Neuronal stem cell (in vitro differentiated cells): Measurements from ENCODE around the gene TPSB2.
A peak's percentile ranks its signal among the peaks of the same experiment; 100 is the strongest.
"Not testable (repeated sequence)": the region's sequence is repeated elsewhere in the genome, so short reads cannot be mapped to it uniquely, and the experiment has no call there.

ENCODE experiments used
- DNase-seq: peaks from one replicate; pipeline ENCODE4 v3.0.0-alpha.2; 2013; ENCODE audit warnings: low spot score
- H2AFZ ChIP-seq: one replicate; pipeline ENCODE4 v1.6.1; 2013; ENCODE audit warnings: mild to moderate bottlenecking, low read length, inconsistent platforms
- H2AK5ac ChIP-seq: 2 replicates; pipeline ENCODE4 v1.6.1; 2013; ENCODE audit warnings: low read depth, mild to moderate bottlenecking, inconsistent platforms, low read length, moderate library complexity, mixed read lengths
- H2BK120ac ChIP-seq: 2 replicates; pipeline ENCODE4 v1.6.1; 2013; ENCODE audit warnings: low read depth, mild to moderate bottlenecking, inconsistent platforms, low read length, moderate library complexity, mixed read lengths
- H2BK12ac ChIP-seq: one replicate; pipeline ENCODE4 v1.6.1; 2013; ENCODE audit warnings: low read length, inconsistent platforms
- H2BK15ac ChIP-seq: 2 replicates; pipeline ENCODE4 v1.6.1; 2013; ENCODE audit warnings: mild to moderate bottlenecking, low read length, inconsistent platforms, mixed read lengths
- H2BK5ac ChIP-seq: one replicate; pipeline ENCODE4 v1.6.1; 2013; ENCODE audit warnings: inconsistent platforms, mild to moderate bottlenecking, low read length, moderate library complexity
- H3K14ac ChIP-seq: one replicate; pipeline ENCODE4 v1.6.1; 2013; ENCODE audit warnings: low read length, inconsistent platforms
- H3K18ac ChIP-seq: 2 replicates; pipeline ENCODE4 v1.6.1; 2013; ENCODE audit warnings: low read length, inconsistent platforms
- H3K23ac ChIP-seq: 2 replicates; pipeline ENCODE4 v1.6.1; 2013; ENCODE audit warnings: low read depth, mild to moderate bottlenecking, mixed read lengths, low read length, inconsistent platforms; ENCODE audit not compliant: poor library complexity
- H3K27ac ChIP-seq: replicated peaks from 3 replicates; pipeline ENCODE4 v1.5.1; 2013; ENCODE audit warnings: low read length, inconsistent platforms
- H3K27me3 ChIP-seq, 3 experiments: 2 replicates each; pipeline ENCODE4 v1.6.1; 2013; ENCODE audit warnings: low read length in 3 of 3, mild to moderate bottlenecking in 2 of 3, inconsistent platforms in 1 of 3, low read depth in 1 of 3, mixed read lengths in 1 of 3, moderate library complexity in 1 of 3; ENCODE audit not compliant: control insufficient read depth in 3 of 3, insufficient read depth in 3 of 3
- H3K36me3 ChIP-seq, 2 donors: replicated peaks in 1 of 2; 2 replicates each; pipeline ENCODE4 v1.6.1; 2013; ENCODE audit warnings: low read length in 2 of 2; ENCODE audit not compliant: control insufficient read depth in 2 of 2, insufficient read depth in 2 of 2
- H3K4ac ChIP-seq: 2 replicates; pipeline ENCODE4 v1.6.1; 2013; ENCODE audit warnings: inconsistent platforms, mild to moderate bottlenecking, low read length, moderate library complexity
- H3K4me1 ChIP-seq, 2 donors: 1 replicate in 1 of 2; 2 replicates in 1 of 2; pipeline ENCODE4 v1.6.1; 2013; ENCODE audit warnings: low read length in 2 of 2, low read depth in 1 of 2; ENCODE audit not compliant: control insufficient read depth in 2 of 2, insufficient read depth in 1 of 2
- H3K4me2 ChIP-seq: one replicate; pipeline ENCODE4 v1.6.1; 2013; ENCODE audit warnings: mild to moderate bottlenecking, low read length, inconsistent platforms; ENCODE audit not compliant: insufficient read depth, poor library complexity, severe bottlenecking
- H3K4me3 ChIP-seq, 2 donors: 2 replicates each; pipeline ENCODE4 v1.5.1; 2013; ENCODE audit warnings: low read length in 2 of 2, mild to moderate bottlenecking in 2 of 2, inconsistent platforms in 1 of 2, moderate library complexity in 1 of 2
- H3K79me1 ChIP-seq: one replicate; pipeline ENCODE4 v1.6.1; 2013; ENCODE audit warnings: low read depth, mild to moderate bottlenecking, inconsistent platforms, low read length, moderate library complexity
- H3K9ac ChIP-seq: one replicate; pipeline ENCODE4 v1.6.1; 2013; ENCODE audit warnings: mild to moderate bottlenecking, low read depth, low read length, inconsistent platforms; ENCODE audit not compliant: poor library complexity
- H3K9me3 ChIP-seq, 2 donors: replicated peaks in 1 of 2; 2 replicates each; pipeline versions ENCODE3 to v1.6.1; 2013; ENCODE audit warnings: low read length in 2 of 2, mild to moderate bottlenecking in 2 of 2, inconsistent platforms in 1 of 2, low read depth in 1 of 2, mixed read lengths in 1 of 2, moderate library complexity in 1 of 2; ENCODE audit not compliant: control insufficient read depth in 2 of 2, insufficient read depth in 1 of 2
- H4K8ac ChIP-seq: one replicate; pipeline ENCODE4 v1.6.1; 2013; ENCODE audit warnings: low read depth, mild to moderate bottlenecking, inconsistent platforms, low read length, moderate library complexity
- H4K91ac ChIP-seq: one replicate; pipeline ENCODE4 v1.6.1; 2013; ENCODE audit warnings: low read length, low read depth, mild to moderate bottlenecking, inconsistent platforms; ENCODE audit not compliant: poor library complexity
- WGBS, 2 donors: extraction: QIAGEN DNeasy Blood & Tissue Kit; methylation state at CpG; one replicate each; pipeline ENCODE4 v1.1.7; 2013; ENCODE audit warnings: missing lambda C conversion rate in 2 of 2, mixed read lengths in 1 of 2; ENCODE audit not compliant: insufficient read length in 2 of 2, insufficient replicate concordance in 1 of 2; ENCODE audit errors: extremely low coverage in 2 of 2; 5-methylcytosine and 5-hydroxymethylcytosine counted together

TPSB2 gene

DNA sequence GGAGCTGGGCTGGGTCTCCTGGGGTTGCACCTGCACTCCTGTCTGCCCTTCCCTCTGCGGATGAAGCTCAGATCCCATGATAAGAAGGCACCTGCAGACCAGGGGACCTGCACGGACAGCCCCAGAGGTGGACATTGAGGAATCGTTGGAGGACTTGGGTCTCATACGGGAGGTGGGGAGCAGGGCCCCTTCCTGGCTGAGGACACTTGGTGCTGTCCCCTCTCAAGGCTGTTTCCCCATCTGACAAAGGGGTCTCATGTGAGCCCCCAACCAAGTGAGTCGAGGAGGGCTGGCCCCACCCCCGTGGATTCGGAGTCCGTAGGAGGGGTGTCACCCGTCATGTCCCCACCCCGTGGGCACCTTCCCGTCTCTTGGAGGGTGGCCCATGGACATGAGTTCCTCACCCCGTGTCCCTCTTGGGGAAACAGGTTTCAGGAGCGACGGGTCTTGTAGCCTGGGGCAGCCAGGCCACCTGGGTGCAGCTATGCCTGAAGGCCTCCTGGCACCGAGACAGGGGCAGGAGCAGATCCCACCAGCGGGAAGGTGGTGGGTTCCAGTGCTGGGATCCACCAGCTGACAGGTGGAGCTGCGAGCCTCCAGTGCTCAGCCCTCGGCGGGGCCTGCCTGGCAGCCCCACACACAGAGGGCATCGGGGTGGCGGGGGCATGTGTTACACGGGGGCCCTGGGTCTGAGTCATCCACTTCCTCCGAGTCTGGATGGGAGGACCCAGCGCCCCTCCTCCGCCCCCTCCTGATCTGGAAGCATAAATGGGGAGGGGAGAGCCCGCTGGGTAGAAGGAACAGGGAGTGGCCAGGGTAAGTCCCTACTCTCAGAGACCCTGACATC lies 25.5 kb upstream of the TPSB2 start, which contains the start of gene TPSD1:
Gene TPSD1 (plus strand): TSS at position 794 of the 847 bp plus-strand sequence. CDS start 212 bp downstream, outside the sequence.
- Histone ChIP-seq H3K14ac (peak within 1 kb of the TSS; percentile 82), H3K9ac (peak within 1 kb of the TSS; percentile 60), H2BK15ac (peak within 1 kb of the TSS; percentile 85), H3K23ac (peak within 1 kb of the TSS; percentile 98), H3K27me3 (peaks cover 8 to 32% (median 18%) of the 10 kb centered on the region in 3 experiments), H2AK5ac (peak within 1 kb of the TSS; percentile 92), H2BK12ac (peak within 1 kb of the TSS; percentile 10), H3K18ac (peak within 1 kb of the TSS; percentile 57), H4K8ac (peak within 1 kb of the TSS; percentile 43)
- not testable (repeated sequence) for DNase-seq, H3K36me3 ChIP-seq, H3K9me3 ChIP-seq, H2BK120ac ChIP-seq, H3K27ac ChIP-seq, H3K4me1 ChIP-seq, H3K4me3 ChIP-seq, H3K4me2 ChIP-seq, H3K79me1 ChIP-seq, H2AFZ ChIP-seq, H4K91ac ChIP-seq, H3K4ac ChIP-seq, H2BK5ac ChIP-seq
- WGBS, 2 donors: no CpG with 5 or more reads among the region's 26 CpGs

DNA sequence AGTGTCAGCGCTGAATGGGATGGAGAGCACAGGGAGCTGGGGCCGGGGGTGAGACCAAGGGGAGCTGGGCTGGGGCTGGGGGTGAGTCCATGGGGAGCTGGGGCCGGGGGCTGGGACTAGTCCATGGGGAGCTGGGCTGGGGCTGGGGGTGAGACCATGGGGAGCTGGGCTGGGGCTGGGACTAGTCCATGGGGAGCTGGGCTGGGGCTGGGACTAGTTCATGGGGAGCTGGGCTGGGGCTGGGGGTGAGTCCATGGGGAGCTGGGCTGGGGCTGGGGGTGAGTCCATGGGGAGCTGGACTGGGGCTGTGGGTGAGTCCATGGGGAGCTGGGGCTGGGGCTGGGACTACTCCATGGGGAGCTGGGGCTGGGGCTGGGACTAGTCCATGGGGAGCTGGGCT lies 24.8 kb upstream of the TPSB2 start:
- not testable (repeated sequence) for H2BK15ac ChIP-seq, H4K8ac ChIP-seq, H3K9me3 ChIP-seq, H3K4ac ChIP-seq, H2AK5ac ChIP-seq, H3K36me3 ChIP-seq, H3K9ac ChIP-seq, H3K4me2 ChIP-seq, DNase-seq, H2BK120ac ChIP-seq, H3K23ac ChIP-seq, H3K14ac ChIP-seq, H3K4me1 ChIP-seq, H4K91ac ChIP-seq, H3K27ac ChIP-seq, H3K4me3 ChIP-seq, H2AFZ ChIP-seq, H3K18ac ChIP-seq, H2BK12ac ChIP-seq, H3K79me1 ChIP-seq, H2BK5ac ChIP-seq
- peaks cover 4 to 26% (median 11%) of the 10 kb centered on the region in 3 experiments for H3K27me3 ChIP-seq
- WGBS, 2 donors: no CpG with 5 or more reads among the region's 3 CpGs

DNA sequence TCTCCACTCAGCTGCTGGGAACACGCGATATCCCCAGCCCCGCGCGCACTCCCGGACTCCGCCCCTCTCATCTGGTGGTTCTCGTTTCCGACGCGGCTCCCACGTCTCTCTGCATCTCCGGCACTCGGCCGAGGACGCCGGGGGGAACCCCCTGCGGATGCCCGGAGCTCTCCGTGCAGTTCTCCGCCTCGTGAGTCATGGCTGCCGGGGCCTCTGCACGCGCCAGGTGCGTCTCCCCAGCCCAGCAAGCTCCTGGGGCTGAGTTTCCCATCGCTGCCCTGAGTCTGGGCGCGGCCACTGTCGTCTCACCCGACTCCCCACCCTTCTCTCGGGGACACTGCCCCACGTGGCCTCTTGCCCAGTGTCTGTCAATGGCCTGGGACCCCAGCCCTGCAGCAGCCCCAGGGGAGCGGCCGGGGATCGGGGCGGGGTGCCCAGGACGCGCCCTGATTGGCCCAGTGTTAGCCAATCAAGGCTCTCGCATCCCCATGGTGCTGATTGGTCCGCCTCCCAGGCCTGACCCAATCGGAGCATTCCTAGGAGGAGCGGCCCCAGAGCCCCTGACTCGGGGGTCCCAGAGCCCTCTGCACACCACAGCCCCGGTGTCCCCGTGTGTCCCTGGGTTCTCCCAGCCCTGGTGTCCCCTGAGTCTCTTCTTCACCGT lies 23.8 kb upstream of the TPSB2 start:
- not testable (repeated sequence) for H3K4me2 ChIP-seq, H3K27ac ChIP-seq
- WGBS, 2 donors: no CpG with 5 or more reads among the region's 47 CpGs

More for the DNA sequence above, 23.8 kb upstream of the TPSB2 start:
- H3K36me3 ChIP-seq, H2BK120ac ChIP-seq, H3K23ac ChIP-seq, H3K18ac ChIP-seq, H3K4me3 ChIP-seq, H3K4ac ChIP-seq, H2BK12ac ChIP-seq, DNase-seq, H3K79me1 ChIP-seq, H4K8ac ChIP-seq, H3K4me1 ChIP-seq, H4K91ac ChIP-seq, H3K9me3 ChIP-seq, H3K9ac ChIP-seq, H2AFZ ChIP-seq, H2BK15ac ChIP-seq, H2BK5ac ChIP-seq, H2AK5ac ChIP-seq, H3K14ac ChIP-seq: not testable (repeated sequence)
- peaks cover 0 to 16% (median 1%) of the 10 kb centered on the region in 3 experiments for H3K27me3 ChIP-seq
